ENCODE data around the gene PTPRZ1. TPM values are rescaled to one million over a fixed set of nuclear protein-coding genes. Genes with fewer than 3 reads are reported as not detected.

Gene PTPRZ1
- total RNA-seq, 1 donor from 2014 or later, result 1.9 TPM

GRCh38 chr7:122006687-122007086 is 133.7 kb downstream of the PTPRZ1 start:
- no peaks in the 10 kb centered on the region for H3K4me1 ChIP-seq
- no peak for DNase-seq
- H3K27ac ChIP-seq, result no peak overlapping the region
- TF ChIP-seq CTCF (IDR thresholded peaks at IDR 0.05), result no peak
- H3K27me3 ChIP-seq (ENCODE audit: low read depth), result no peaks in the 10 kb centered on the region
- no peak for ATAC-seq
- H3K9me3 ChIP-seq, result no peaks in the 10 kb centered on the region
- no peak overlapping the region for H3K4me3 ChIP-seq
- no peaks in the 10 kb centered on the region for H3K36me3 ChIP-seq
- intact Hi-C loops (cut with DNase I), result no loop called here

GRCh38 chr7:122010116-122010515 is 137.2 kb downstream of the PTPRZ1 start:
- TF ChIP-seq CTCF (IDR thresholded peaks at IDR 0.05), result no peak
- H3K4me3 ChIP-seq, result no peak overlapping the region
- H3K4me1 ChIP-seq, result no peaks in the 10 kb centered on the region
- H3K27ac ChIP-seq, result no peak overlapping the region
- DNase-seq (no peak), ATAC-seq (no peak)
- no peaks in the 10 kb centered on the region for H3K36me3 ChIP-seq
- H3K9me3 ChIP-seq, result no peaks in the 10 kb centered on the region
- intact Hi-C loops (cut with DNase I), result no loop called here
- H3K27me3 ChIP-seq (ENCODE audit: low read depth), result no peaks in the 10 kb centered on the region

GRCh38 chr7:122013065-122013464 is 140.1 kb downstream of the PTPRZ1 start:
- TF ChIP-seq CTCF (IDR thresholded peaks at IDR 0.05), result no peak

GRCh38 chr7:122013630-122014029 is 140.7 kb downstream of the PTPRZ1 start:
- ATAC-seq (no peak), DNase-seq (no peak)
- no peak for TF ChIP-seq CTCF (IDR thresholded peaks at IDR 0.05)
- Histone ChIP-seq H3K27me3 (ENCODE audit: low read depth) (no peaks in the 10 kb centered on the region), H3K36me3 (no peaks in the 10 kb centered on the region), H3K9me3 (no peaks in the 10 kb centered on the region), H3K4me3 (no peak overlapping the region), H3K27ac (no peak overlapping the region), H3K4me1 (no peaks in the 10 kb centered on the region)
- intact Hi-C loops (cut with DNase I), result no loop called here

More at GRCh38 chr7:122013065-122013464, 140.1 kb downstream of the PTPRZ1 start:
- H3K27me3 ChIP-seq (ENCODE audit: low read depth), result no peaks in the 10 kb centered on the region
- ATAC-seq, result no peak
- H3K9me3 ChIP-seq, result no peaks in the 10 kb centered on the region
- DNase-seq, result no peak
- H3K27ac ChIP-seq, result no peak overlapping the region
- H3K4me3 ChIP-seq, result no peak overlapping the region
- intact Hi-C loops (cut with DNase I), result no loop called here
- H3K36me3 ChIP-seq, result no peaks in the 10 kb centered on the region
- no peaks in the 10 kb centered on the region for H3K4me1 ChIP-seq

GRCh38 chr7:122014697-122015096 is 141.7 kb downstream of the PTPRZ1 start:
- DNase-seq, result no peak
- TF ChIP-seq CTCF (IDR thresholded peaks at IDR 0.05), result no peak
- Histone ChIP-seq H3K4me3 (no peak overlapping the region), H3K27me3 (ENCODE audit: low read depth) (no peaks in the 10 kb centered on the region), H3K9me3 (no peaks in the 10 kb centered on the region), H3K36me3 (no peaks in the 10 kb centered on the region), H3K27ac (no peak overlapping the region), H3K4me1 (no peaks in the 10 kb centered on the region)
- intact Hi-C loops (cut with DNase I), result no loop called here
- ATAC-seq, result no peak

- Histone ChIP-seq H3K4me1 (no peaks in the 10 kb centered on the region), H3K27ac (no peak overlapping the region), H3K36me3 (no peaks in the 10 kb centered on the region), H3K9me3 (no peaks in the 10 kb centered on the region), H3K4me3 (no peak overlapping the region), H3K27me3 (ENCODE audit: low read depth) (no peaks in the 10 kb centered on the region)
- DNase-seq, result no peak
- TF ChIP-seq CTCF (IDR thresholded peaks at IDR 0.05), result no peak
- intact Hi-C loops (cut with DNase I), result no loop called here
- ATAC-seq, result no peak
These were observed 145.1 kb downstream of the PTPRZ1 start for GRCh38 chr7:122018032-122018431.
